ENCODE data around the gene KNTC1.

DNA sequence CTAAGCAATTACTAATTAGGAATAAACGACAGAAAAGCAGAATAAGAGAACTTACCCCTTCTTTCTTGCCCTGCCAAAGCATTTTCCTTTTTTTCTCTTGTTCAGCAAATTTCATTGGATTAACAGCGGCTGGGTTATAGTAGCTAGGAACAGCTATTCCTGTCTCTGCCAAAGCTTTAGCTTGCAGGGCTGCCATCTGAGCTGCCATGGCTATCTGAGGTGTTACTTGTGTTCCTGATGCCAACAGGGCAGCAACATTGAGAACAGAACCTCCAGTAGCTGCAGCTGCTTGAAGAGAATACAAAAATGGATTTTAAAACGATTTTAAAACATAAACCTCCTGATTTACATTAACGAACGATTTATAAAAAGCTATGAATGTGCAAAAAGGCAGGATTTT, 18.9 kb upstream of the KNTC1 start:
- TF ChIP-seq, protein P1, sequence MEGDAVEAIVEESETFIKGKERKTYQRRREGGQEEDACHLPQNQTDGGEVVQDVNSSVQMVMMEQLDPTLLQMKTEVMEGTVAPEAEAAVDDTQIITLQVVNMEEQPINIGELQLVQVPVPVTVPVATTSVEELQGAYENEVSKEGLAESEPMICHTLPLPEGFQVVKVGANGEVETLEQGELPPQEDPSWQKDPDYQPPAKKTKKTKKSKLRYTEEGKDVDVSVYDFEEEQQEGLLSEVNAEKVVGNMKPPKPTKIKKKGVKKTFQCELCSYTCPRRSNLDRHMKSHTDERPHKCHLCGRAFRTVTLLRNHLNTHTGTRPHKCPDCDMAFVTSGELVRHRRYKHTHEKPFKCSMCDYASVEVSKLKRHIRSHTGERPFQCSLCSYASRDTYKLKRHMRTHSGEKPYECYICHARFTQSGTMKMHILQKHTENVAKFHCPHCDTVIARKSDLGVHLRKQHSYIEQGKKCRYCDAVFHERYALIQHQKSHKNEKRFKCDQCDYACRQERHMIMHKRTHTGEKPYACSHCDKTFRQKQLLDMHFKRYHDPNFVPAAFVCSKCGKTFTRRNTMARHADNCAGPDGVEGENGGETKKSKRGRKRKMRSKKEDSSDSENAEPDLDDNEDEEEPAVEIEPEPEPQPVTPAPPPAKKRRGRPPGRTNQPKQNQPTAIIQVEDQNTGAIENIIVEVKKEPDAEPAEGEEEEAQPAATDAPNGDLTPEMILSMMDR (IDR thresholded peaks at IDR 0.05), result no peak
- TF ChIP-seq POLR2A (IDR thresholded peaks at IDR 0.05), result no peak
